ENCODE measurements around the gene DLL4. TPM values are rescaled to one million over a fixed set of nuclear protein-coding genes. Genes with fewer than 3 reads are reported as not detected.

The DLL4 gene
- total and polyA plus RNA-seq, 3 experiments from 2014 or later: not detected

GRCh38 chr15:40937762-40938535, 8.8 kb downstream of the DLL4 start:
- H3K27ac Mint-ChIP-seq: no peak overlapping the region
- peak overlapping the region in 1 of 7 donors; percentile 14 for H3K4me3 Mint-ChIP-seq
- Histone ChIP-seq H3K4me3 (ENCODE audit: low read length) (no peak overlapping the region), H3K9me3 (ENCODE audit: low read length) (no peaks in the 10 kb centered on the region), H3K4me1 (ENCODE audit: insufficient read depth, low read length) (peaks cover 19% of the 10 kb centered on the region), H3K27ac (ENCODE audit: low read depth, low read length) (no peak overlapping the region), H3K27me3 (ENCODE audit: insufficient read depth, low read length, poor library complexity, severe bottlenecking) (no peaks in the 10 kb centered on the region), H3K36me3 (ENCODE audit: insufficient read depth, low read length) (no peaks in the 10 kb centered on the region)
- ChIA-PET CTCF (interaction anchor here (1.0 kb wide), 1 partner anchor 26 kb away, joined by 3 read pairs; no protein-coding TSS in a partner anchor), POLR2A (interaction anchor here (0.5 to 0.9 kb wide), 2 partner anchors 14 to 379 kb away, joined by 3 to 4 read pairs; no protein-coding TSS in a partner anchor)
- H3K27me3 Mint-ChIP-seq: peaks cover 4 to 5% of the 10 kb centered on the region in 2 donors
- no peaks in the 10 kb centered on the region for H3K9me3 Mint-ChIP-seq
- H3K4me1 Mint-ChIP-seq: peaks cover 14 to 27% (median 16%) of the 10 kb centered on the region in 3 donors
- H3K36me3 Mint-ChIP-seq: no peaks in the 10 kb centered on the region
- DNase-seq: peak in 1 of 5 donors; percentile 41

- no peak for DNase-seq
- Mint-ChIP-seq H3K4me3 (peak overlapping the region in 1 of 7 donors; percentile 14), H3K4me1 (peaks cover 18 to 33% (median 20%) of the 10 kb centered on the region in 3 donors), H3K9me3 (no peaks in the 10 kb centered on the region), H3K36me3 (no peaks in the 10 kb centered on the region), H3K27me3 (peaks cover 1 to 4% of the 10 kb centered on the region in 2 donors), H3K27ac (no peak overlapping the region)
- Histone ChIP-seq H3K4me3 (ENCODE audit: low read length) (no peak overlapping the region), H3K9me3 (ENCODE audit: low read length) (no peaks in the 10 kb centered on the region), H3K4me1 (ENCODE audit: insufficient read depth, low read length) (peaks cover 24% of the 10 kb centered on the region), H3K36me3 (ENCODE audit: insufficient read depth, low read length) (no peaks in the 10 kb centered on the region), H3K27me3 (ENCODE audit: insufficient read depth, low read length, poor library complexity, severe bottlenecking) (no peaks in the 10 kb centered on the region), H3K27ac (ENCODE audit: low read depth, low read length) (no peak overlapping the region)
- POLR2A ChIA-PET: interaction anchor here (0.5 kb wide), 1 partner anchor 378 kb away, joined by 4 read pairs; no protein-coding TSS in a partner anchor
- CTCF ChIA-PET: interaction anchor here (5.2 kb wide), 1 partner anchor 33 kb away, joined by 46 read pairs; no protein-coding TSS in a partner anchor
Measured at GRCh38 chr15:40938536-40938870, 9.4 kb downstream of the DLL4 start.

GRCh38 chr15:40940296-40940801, 11.2 kb downstream of the DLL4 start:
- POLR2A ChIA-PET: interaction anchor here (0.5 to 1.2 kb wide), 2 partner anchors 10 to 246 kb away, joined by 3 to 4 read pairs; no protein-coding TSS in a partner anchor
- H3K4me3 ChIP-seq (ENCODE audit: low read length): no peak overlapping the region
- CTCF ChIA-PET: interaction anchor here (0.7 to 5.2 kb wide), 6 partner anchors 10 to 35 kb away, joined by 3 to 46 read pairs (median 5); no protein-coding TSS in a partner anchor
- H3K36me3 ChIP-seq (ENCODE audit: insufficient read depth, low read length): no peaks in the 10 kb centered on the region
- Mint-ChIP-seq H3K27ac (peak overlapping the region; percentile 52 to 93 (median 79)), H3K4me1 (peaks cover 18 to 35% (median 25%) of the 10 kb centered on the region in 3 donors), H3K36me3 (no peaks in the 10 kb centered on the region), H3K27me3 (no peaks in the 10 kb centered on the region), H3K4me3 (peak overlapping the region; percentile 57 to 70 (median 65)), H3K9me3 (no peaks in the 10 kb centered on the region)
- no peaks in the 10 kb centered on the region for H3K9me3 ChIP-seq (ENCODE audit: low read length)
- DNase-seq: peak in 1 of 5 donors; percentile 23
- peaks cover 29% of the 10 kb centered on the region for H3K4me1 ChIP-seq (ENCODE audit: insufficient read depth, low read length)
- H3K27ac ChIP-seq (ENCODE audit: low read depth, low read length): no peak overlapping the region
- no peaks in the 10 kb centered on the region for H3K27me3 ChIP-seq (ENCODE audit: insufficient read depth, low read length, poor library complexity, severe bottlenecking)

- ChIA-PET CTCF (interaction anchor here (0.7 to 5.2 kb wide), 13 partner anchors 8 to 130 kb away, joined by 3 to 46 read pairs (median 5); partner anchors contain the start of genes CHAC1 and DLL4), POLR2A (interaction anchor here (0.5 to 2.5 kb wide), 6 partner anchors 10 to 260 kb away, joined by 3 to 24 read pairs (median 4); partner anchors contain the start of genes CHAC1, DLL4 and VPS18)
- Histone ChIP-seq H3K27ac (ENCODE audit: low read depth, low read length) (no peak overlapping the region), H3K4me3 (ENCODE audit: low read length) (no peak overlapping the region), H3K4me1 (ENCODE audit: insufficient read depth, low read length) (peaks cover 29% of the 10 kb centered on the region), H3K9me3 (ENCODE audit: low read length) (no peaks in the 10 kb centered on the region), H3K27me3 (ENCODE audit: insufficient read depth, low read length, poor library complexity, severe bottlenecking) (no peaks in the 10 kb centered on the region), H3K36me3 (ENCODE audit: insufficient read depth, low read length) (no peaks in the 10 kb centered on the region)
- peak overlapping the region; percentile 52 to 93 (median 76) for H3K27ac Mint-ChIP-seq
- no peak for DNase-seq
- peaks cover 18 to 35% (median 25%) of the 10 kb centered on the region in 3 donors for H3K4me1 Mint-ChIP-seq
- peak overlapping the region; percentile 57 to 82 (median 65) for H3K4me3 Mint-ChIP-seq
- H3K9me3 Mint-ChIP-seq: no peaks in the 10 kb centered on the region
- H3K36me3 Mint-ChIP-seq: no peaks in the 10 kb centered on the region
- H3K27me3 Mint-ChIP-seq: no peaks in the 10 kb centered on the region
Measured at GRCh38 chr15:40941068-40941527, 12.0 kb downstream of the DLL4 start.

- Histone ChIP-seq H3K9me3 (ENCODE audit: low read length) (no peaks in the 10 kb centered on the region), H3K4me1 (ENCODE audit: insufficient read depth, low read length) (peaks cover 29% of the 10 kb centered on the region), H3K27me3 (ENCODE audit: insufficient read depth, low read length, poor library complexity, severe bottlenecking) (no peaks in the 10 kb centered on the region), H3K27ac (ENCODE audit: low read depth, low read length) (peak overlapping the region; percentile 52), H3K4me3 (ENCODE audit: low read length) (peak overlapping the region; percentile 73), H3K36me3 (ENCODE audit: insufficient read depth, low read length) (no peaks in the 10 kb centered on the region)
- H3K36me3 Mint-ChIP-seq: no peaks in the 10 kb centered on the region
- no peaks in the 10 kb centered on the region for H3K27me3 Mint-ChIP-seq
- no peaks in the 10 kb centered on the region for H3K9me3 Mint-ChIP-seq
- peak overlapping the region; percentile 81 to 88 (median 82) for H3K4me3 Mint-ChIP-seq
- DNase-seq: peak; percentile 57 to 79 (median 70)
- peaks cover 18 to 35% (median 25%) of the 10 kb centered on the region in 3 donors for H3K4me1 Mint-ChIP-seq
- ChIA-PET POLR2A (interaction anchor here (0.6 to 2.5 kb wide), 5 partner anchors 11 to 391 kb away, joined by 3 to 24 read pairs (median 5); partner anchors contain the start of genes CHAC1, DLL4, NUSAP1 and OIP5), CTCF (interaction anchor here (0.7 to 5.2 kb wide), 21 partner anchors 9 to 263 kb away, joined by 3 to 46 read pairs (median 3); partner anchors contain the start of genes CHAC1 and DLL4)
- H3K27ac Mint-ChIP-seq: peak overlapping the region in 5 of 8 donors; percentile 66 to 93 (median 76)
Measured at GRCh38 chr15:40941528-40942336, 12.6 kb downstream of the DLL4 start.

GRCh38 chr15:40942337-40942854, 13.3 kb downstream of the DLL4 start:
- Mint-ChIP-seq H3K4me1 (peaks cover 18 to 35% (median 25%) of the 10 kb centered on the region in 3 donors), H3K9me3 (no peaks in the 10 kb centered on the region), H3K27me3 (peaks cover 0 to 1% of the 10 kb centered on the region in 2 donors), H3K4me3 (peak overlapping the region; percentile 81 to 88 (median 82)), H3K36me3 (no peaks in the 10 kb centered on the region), H3K27ac (peak overlapping the region; percentile 11 to 89 (median 76))
- H3K27ac ChIP-seq (ENCODE audit: low read depth, low read length): peak overlapping the region; percentile 52
- ChIA-PET POLR2A (interaction anchor here (1.1 to 2.5 kb wide), 3 partner anchors 10 to 390 kb away, joined by 4 to 24 read pairs (median 8); partner anchors contain the start of genes CHAC1, DLL4, NUSAP1 and OIP5), CTCF (interaction anchor here (0.8 to 5.2 kb wide), 18 partner anchors 9 to 263 kb away, joined by 3 to 46 read pairs (median 4); partner anchors contain the start of genes CHAC1 and DLL4)
- H3K4me3 ChIP-seq (ENCODE audit: low read length): peak overlapping the region; percentile 73
- peaks cover 29% of the 10 kb centered on the region for H3K4me1 ChIP-seq (ENCODE audit: insufficient read depth, low read length)
- no peaks in the 10 kb centered on the region for H3K9me3 ChIP-seq (ENCODE audit: low read length)
- DNase-seq: no peak
- no peaks in the 10 kb centered on the region for H3K27me3 ChIP-seq (ENCODE audit: insufficient read depth, low read length, poor library complexity, severe bottlenecking)
- H3K36me3 ChIP-seq (ENCODE audit: insufficient read depth, low read length): no peaks in the 10 kb centered on the region

GRCh38 chr15:40942878-40943277, 13.7 kb downstream of the DLL4 start:
- Histone ChIP-seq H3K4me1 (ENCODE audit: insufficient read depth, low read length) (peaks cover 29% of the 10 kb centered on the region), H3K27ac (ENCODE audit: low read depth, low read length) (no peak overlapping the region), H3K27me3 (ENCODE audit: insufficient read depth, low read length, poor library complexity, severe bottlenecking) (no peaks in the 10 kb centered on the region), H3K36me3 (ENCODE audit: insufficient read depth, low read length) (no peaks in the 10 kb centered on the region), H3K4me3 (ENCODE audit: low read length) (peak overlapping the region; percentile 73), H3K9me3 (ENCODE audit: low read length) (no peaks in the 10 kb centered on the region)
- peaks cover 18 to 35% (median 25%) of the 10 kb centered on the region in 3 donors for H3K4me1 Mint-ChIP-seq
- CTCF ChIA-PET: interaction anchor here (0.9 to 5.2 kb wide), 12 partner anchors 9 to 262 kb away, joined by 3 to 46 read pairs (median 4); partner anchors contain the start of genes CHAC1 and DLL4
- H3K4me3 Mint-ChIP-seq: peak overlapping the region; percentile 81 to 88 (median 82)
- H3K9me3 Mint-ChIP-seq: no peaks in the 10 kb centered on the region
- H3K27me3 Mint-ChIP-seq: peaks cover 0 to 1% of the 10 kb centered on the region in 2 donors
- no peaks in the 10 kb centered on the region for H3K36me3 Mint-ChIP-seq
- POLR2A ChIA-PET: interaction anchor here (2.5 kb wide), 1 partner anchor 10 kb away, joined by 24 read pairs; the partner anchor contains the start of gene CHAC1
- no peak for DNase-seq
- peak overlapping the region in 7 of 8 donors; percentile 11 to 89 (median 76) for H3K27ac Mint-ChIP-seq
